ENCODE measurements around the gene PCDH12. TPM values are rescaled to one million over a fixed set of nuclear protein-coding genes. Genes with fewer than 3 reads are reported as not detected.

PCDH12 gene
- total and polyA plus RNA-seq, 4 donors: 5.4 to 12.9 (median 7.8) TPM

- WGBS (ENCODE audit: insufficient coverage): 94% methylated on average over 8 of the region's 9 CpGs
- Histone ChIP-seq H3K36me3 (ENCODE audit: control insufficient read depth, insufficient read depth, low read length) (peaks cover 13% of the 10 kb centered on the region), H3K4me3 (ENCODE audit: low read depth, low read length) (no peak overlapping the region), H3K4me1 (ENCODE audit: control insufficient read depth, insufficient read depth, low read length) (peaks cover 21% of the 10 kb centered on the region), H3K27ac (ENCODE audit: low read depth, low read length) (no peak overlapping the region), H3K9me3 (ENCODE audit: control insufficient read depth, insufficient read depth, low read length) (no peaks in the 10 kb centered on the region), H3K27me3 (ENCODE audit: control insufficient read depth, insufficient read depth, low read length) (no peaks in the 10 kb centered on the region)
- DNase-seq (ENCODE audit: low read depth in 4 of 6, low spot score in 6 of 6): no peak
Observed at GRCh38 chr5:141944076-141944475, 13.9 kb downstream of the PCDH12 start.

GRCh38 chr5:141942185-141942857 lies 15.7 kb downstream of the PCDH12 start:
- Histone ChIP-seq H3K4me3 (ENCODE audit: low read depth, low read length) (no peak overlapping the region), H3K9me3 (ENCODE audit: control insufficient read depth, insufficient read depth, low read length) (no peaks in the 10 kb centered on the region), H3K27me3 (ENCODE audit: control insufficient read depth, insufficient read depth, low read length) (no peaks in the 10 kb centered on the region), H3K36me3 (ENCODE audit: control insufficient read depth, insufficient read depth, low read length) (peaks cover 28% of the 10 kb centered on the region), H3K4me1 (ENCODE audit: control insufficient read depth, insufficient read depth, low read length) (peaks cover 17% of the 10 kb centered on the region), H3K27ac (ENCODE audit: low read depth, low read length) (no peak overlapping the region)
- no peak for DNase-seq (ENCODE audit: low read depth in 4 of 6, low spot score in 6 of 6)
- WGBS (ENCODE audit: insufficient coverage): 71% methylated on average over 4 of the region's 9 CpGs

GRCh38 chr5:141941779-141942178 lies 16.2 kb downstream of the PCDH12 start:
- no peaks in the 10 kb centered on the region for H3K27me3 ChIP-seq (ENCODE audit: control insufficient read depth, insufficient read depth, low read length)
- H3K36me3 ChIP-seq (ENCODE audit: control insufficient read depth, insufficient read depth, low read length): peaks cover 33% of the 10 kb centered on the region
- H3K4me3 ChIP-seq (ENCODE audit: low read depth, low read length): no peak overlapping the region
- WGBS (ENCODE audit: insufficient coverage): no CpG with 5 or more reads among the region's 6 CpGs
- DNase-seq (ENCODE audit: low read depth in 4 of 6, low spot score in 6 of 6): no peak
- H3K4me1 ChIP-seq (ENCODE audit: control insufficient read depth, insufficient read depth, low read length): peaks cover 17% of the 10 kb centered on the region
- no peaks in the 10 kb centered on the region for H3K9me3 ChIP-seq (ENCODE audit: control insufficient read depth, insufficient read depth, low read length)
- H3K27ac ChIP-seq (ENCODE audit: low read depth, low read length): no peak overlapping the region

DNA sequence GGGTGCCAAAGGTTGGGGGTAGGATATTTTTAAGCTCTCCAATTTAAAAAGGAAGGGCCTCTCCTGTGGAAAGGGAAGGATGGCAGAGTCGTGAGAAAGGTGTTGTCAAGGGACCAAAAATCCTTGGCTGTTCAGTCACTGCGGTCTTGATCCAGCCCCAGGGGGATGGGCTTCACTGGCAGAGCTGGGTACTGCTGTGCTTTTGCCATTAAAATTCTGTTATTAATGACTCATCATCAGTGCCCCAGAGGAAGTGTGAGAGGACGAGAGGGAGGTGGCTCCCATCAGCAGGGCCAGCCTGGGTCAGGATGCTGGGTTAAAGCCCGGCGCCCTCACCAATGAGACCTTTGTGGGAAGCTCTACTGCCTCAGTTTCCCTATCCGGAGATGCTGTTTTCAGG lies 16.7 kb downstream of the PCDH12 start:
- Histone ChIP-seq H3K36me3 (ENCODE audit: control insufficient read depth, insufficient read depth, low read length) (peaks cover 38% of the 10 kb centered on the region), H3K9me3 (ENCODE audit: control insufficient read depth, insufficient read depth, low read length) (no peaks in the 10 kb centered on the region), H3K27ac (ENCODE audit: low read depth, low read length) (no peak overlapping the region), H3K4me1 (ENCODE audit: control insufficient read depth, insufficient read depth, low read length) (peaks cover 15% of the 10 kb centered on the region), H3K27me3 (ENCODE audit: control insufficient read depth, insufficient read depth, low read length) (no peaks in the 10 kb centered on the region), H3K4me3 (ENCODE audit: low read depth, low read length) (no peak overlapping the region)
- DNase-seq (ENCODE audit: low read depth in 4 of 6, low spot score in 6 of 6): no peak
- 68% methylated on average over 2 of the region's 6 CpGs for WGBS (ENCODE audit: insufficient coverage)

DNA sequence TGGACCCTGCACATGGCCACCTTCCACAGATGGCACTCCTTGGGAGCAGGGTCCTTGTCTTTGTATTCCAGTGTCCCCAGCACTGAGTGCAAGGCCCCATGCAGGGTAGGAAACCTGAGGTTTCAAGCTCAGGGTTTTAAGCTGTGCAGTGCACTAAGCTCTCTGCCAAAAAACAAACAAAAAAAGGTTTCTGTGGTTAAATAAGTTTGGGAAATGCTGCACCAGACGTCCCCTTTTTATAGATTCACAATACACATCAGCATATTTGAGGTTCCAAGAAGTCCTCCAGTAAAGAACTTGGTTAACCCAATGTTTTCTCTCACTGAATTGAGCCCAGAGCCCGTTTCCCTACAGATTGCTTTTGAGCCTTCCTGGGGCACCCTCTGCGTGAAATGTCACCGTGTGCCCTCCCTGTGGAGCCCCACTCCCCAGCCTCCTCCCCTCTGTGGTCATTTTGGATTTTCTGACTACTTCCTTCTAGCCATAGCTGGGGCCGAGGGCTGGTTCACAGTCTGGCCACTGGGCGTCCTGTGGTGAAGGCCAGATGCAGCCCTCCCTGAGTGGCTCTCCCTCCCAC lies 17.2 kb downstream of the PCDH12 start:
- Histone ChIP-seq H3K4me3 (ENCODE audit: low read depth, low read length) (no peak overlapping the region), H3K27ac (ENCODE audit: low read depth, low read length) (no peak overlapping the region), H3K27me3 (ENCODE audit: control insufficient read depth, insufficient read depth, low read length) (no peaks in the 10 kb centered on the region), H3K36me3 (ENCODE audit: control insufficient read depth, insufficient read depth, low read length) (peaks cover 41% of the 10 kb centered on the region), H3K9me3 (ENCODE audit: control insufficient read depth, insufficient read depth, low read length) (no peaks in the 10 kb centered on the region), H3K4me1 (ENCODE audit: control insufficient read depth, insufficient read depth, low read length) (peaks cover 10% of the 10 kb centered on the region)
- WGBS (ENCODE audit: insufficient coverage): 44% methylated on average over 4 of the region's 6 CpGs
- DNase-seq (ENCODE audit: low read depth in 4 of 6, low spot score in 6 of 6): no peak

DNA sequence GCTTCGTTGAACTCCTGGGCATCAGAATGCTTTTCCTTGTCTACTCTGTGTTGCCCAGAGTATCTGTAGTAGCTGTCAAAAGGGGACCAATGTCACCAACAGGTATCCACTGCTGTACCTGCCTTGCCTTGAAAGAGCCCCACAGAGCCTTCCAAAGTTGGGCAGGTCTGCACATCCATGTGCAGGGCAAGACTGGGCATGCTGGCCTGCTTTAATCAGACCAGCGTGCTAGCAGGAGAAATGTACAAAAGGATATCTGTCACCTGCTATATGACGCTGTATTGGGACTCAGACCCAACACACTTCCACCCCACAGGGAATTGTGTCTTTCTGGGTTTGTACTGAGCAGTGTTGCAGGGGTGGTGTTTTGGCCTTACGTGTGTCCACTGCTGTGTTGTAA lies 22.5 kb downstream of the PCDH12 start:
- Histone ChIP-seq H3K27ac (ENCODE audit: low read depth, low read length) (no peak overlapping the region), H3K9me3 (ENCODE audit: control insufficient read depth, insufficient read depth, low read length) (no peaks in the 10 kb centered on the region), H3K4me1 (ENCODE audit: control insufficient read depth, insufficient read depth, low read length) (no peaks in the 10 kb centered on the region), H3K27me3 (ENCODE audit: control insufficient read depth, insufficient read depth, low read length) (no peaks in the 10 kb centered on the region), H3K4me3 (ENCODE audit: low read depth, low read length) (no peak overlapping the region), H3K36me3 (ENCODE audit: control insufficient read depth, insufficient read depth, low read length) (peaks cover 60% of the 10 kb centered on the region)
- DNase-seq (ENCODE audit: low read depth in 4 of 6, low spot score in 6 of 6): no peak
- 94% methylated on average over 2 of the region's 4 CpGs for WGBS (ENCODE audit: insufficient coverage)

GRCh38 chr5:141934099-141934844 lies 23.7 kb downstream of the PCDH12 start:
- Histone ChIP-seq H3K36me3 (ENCODE audit: control insufficient read depth, insufficient read depth, low read length) (peaks cover 67% of the 10 kb centered on the region), H3K27ac (ENCODE audit: low read depth, low read length) (no peak overlapping the region), H3K9me3 (ENCODE audit: control insufficient read depth, insufficient read depth, low read length) (no peaks in the 10 kb centered on the region), H3K4me3 (ENCODE audit: low read depth, low read length) (no peak overlapping the region), H3K27me3 (ENCODE audit: control insufficient read depth, insufficient read depth, low read length) (no peaks in the 10 kb centered on the region), H3K4me1 (ENCODE audit: control insufficient read depth, insufficient read depth, low read length) (no peaks in the 10 kb centered on the region)
- DNase-seq (ENCODE audit: low read depth in 4 of 6, low spot score in 6 of 6): peak in 2 of 6 donors; percentile 30 to 47
- 70% methylated on average over 11 of the region's 11 CpGs for WGBS (ENCODE audit: insufficient coverage)

DNA sequence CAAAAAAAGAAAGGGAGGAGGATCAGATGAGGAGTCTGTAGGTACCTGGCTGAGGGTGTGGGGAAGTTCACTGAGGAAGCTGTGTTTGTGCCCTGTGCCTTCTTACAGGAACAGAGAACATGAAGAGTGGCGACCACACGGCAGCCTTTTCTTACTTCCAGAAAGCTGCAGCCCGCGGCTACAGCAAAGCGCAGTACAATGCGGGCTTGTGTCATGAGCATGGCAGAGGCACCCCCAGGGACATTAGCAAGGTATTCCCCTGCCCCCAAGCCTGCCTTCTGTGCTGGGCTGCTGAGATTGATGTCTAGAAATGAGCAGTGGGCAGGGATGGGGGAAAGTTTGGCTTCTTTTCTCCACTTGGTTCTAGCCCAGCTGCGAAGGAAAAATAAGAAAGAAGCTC lies 24.9 kb downstream of the PCDH12 start:
- WGBS (ENCODE audit: insufficient coverage): 84% methylated on average over 6 of the region's 7 CpGs
- H3K27me3 ChIP-seq (ENCODE audit: control insufficient read depth, insufficient read depth, low read length): no peaks in the 10 kb centered on the region
- H3K4me1 ChIP-seq (ENCODE audit: control insufficient read depth, insufficient read depth, low read length): no peaks in the 10 kb centered on the region
- DNase-seq (ENCODE audit: low read depth in 4 of 6, low spot score in 6 of 6): no peak
- peaks cover 65% of the 10 kb centered on the region for H3K36me3 ChIP-seq (ENCODE audit: control insufficient read depth, insufficient read depth, low read length)
- H3K27ac ChIP-seq (ENCODE audit: low read depth, low read length): no peak overlapping the region
- no peak overlapping the region for H3K4me3 ChIP-seq (ENCODE audit: low read depth, low read length)
- H3K9me3 ChIP-seq (ENCODE audit: control insufficient read depth, insufficient read depth, low read length): no peaks in the 10 kb centered on the region

GRCh38 chr5:141931694-141932093 lies 26.3 kb downstream of the PCDH12 start:
- H3K27me3 ChIP-seq (ENCODE audit: control insufficient read depth, insufficient read depth, low read length): no peaks in the 10 kb centered on the region
- 82% methylated on average over 1 of the region's 5 CpGs for WGBS (ENCODE audit: insufficient coverage)
- H3K4me3 ChIP-seq (ENCODE audit: low read depth, low read length): no peak overlapping the region
- DNase-seq (ENCODE audit: low read depth in 4 of 6, low spot score in 6 of 6): no peak
- no peak overlapping the region for H3K27ac ChIP-seq (ENCODE audit: low read depth, low read length)
- no peaks in the 10 kb centered on the region for H3K9me3 ChIP-seq (ENCODE audit: control insufficient read depth, insufficient read depth, low read length)
- H3K36me3 ChIP-seq (ENCODE audit: control insufficient read depth, insufficient read depth, low read length): peaks cover 65% of the 10 kb centered on the region
- no peaks in the 10 kb centered on the region for H3K4me1 ChIP-seq (ENCODE audit: control insufficient read depth, insufficient read depth, low read length)

All from spinal cord (tissue), 10 donors.